K562 (cell line): ENCODE data around the gene SV2C. TPM values are rescaled to one million over a fixed set of nuclear protein-coding genes. Genes with fewer than 3 reads are reported as not detected.

ENCODE experiments used
- ATAC-seq: fragments of 200-7000 bp; cut with Tn5 transposase; 3 replicates; pipeline ENCODE4 v1.9.1; 2020; ENCODE audit warnings: moderate library complexity
- BruUV-seq: library from RNA; stranded (reverse); fragments of 400-500 nt; replicated peaks from 2 replicates; lab custom pipeline; 2021; lab: Mats Ljungman, UMichigan
- CTCF ChIA-PET: fragments of 300-600 bp; formaldehyde crosslinking; extraction: SDS; loops from one replicate; lab custom pipeline; 2021; ENCODE audit warnings: low intra/inter-chr PET ratio; lab: Yijun Ruan, JAX
- POLR2A ChIA-PET: fragments of 300-600, 350-650 bp; sonication (Branson Sonifier 250); formaldehyde crosslinking; extraction: SDS; loops from one replicate; lab custom pipeline; 2021; ENCODE audit warnings: antibody characterized with exemption, inconsistent platforms; lab: Yijun Ruan, JAX
- DNase-seq, 4 experiments: peaks; one replicate each; pipeline versions ENCODE4 v3.0.0 to v3.0.0-alpha.2; 2011 to 2018; ENCODE audit warnings: low spot score in 3 of 4, mixed read lengths in 3 of 4; ENCODE audit errors: extremely low read depth in 1 of 4
- FAIRE-seq: peaks from 2 replicates; lab custom pipeline; 2011; peaks lifted over from hg19 to GRCh38; lab: Jason Lieb, UNC
- H2AFZ ChIP-seq: 2 replicates; pipeline ENCODE4 v1.6.0; 2011; ENCODE audit warnings: low read depth, low read length, control low read depth, inconsistent platforms
- H3K27ac ChIP-seq: fragments of 200-600 bp; 3 replicates; pipeline ENCODE4 v1.8.0; 2011; ENCODE audit warnings: low read depth, mild to moderate bottlenecking, control low read depth, inconsistent platforms, low read length, moderate library complexity, mixed read lengths; ENCODE audit errors: extremely low read depth
- H3K27me3 ChIP-seq, 2 experiments: fragments of 300-600 bp in 1 of 2; 2 replicates in 1 of 2; 3 replicates in 1 of 2; pipeline versions ENCODE4 v1.6.0 to v1.8.0; 2011; ENCODE audit warnings: inconsistent platforms in 2 of 2, low read length in 2 of 2, mild to moderate bottlenecking in 1 of 2, mixed read lengths in 1 of 2, moderate library complexity in 1 of 2; ENCODE audit not compliant: control insufficient read depth in 2 of 2, insufficient read depth in 2 of 2
- H3K36me3 ChIP-seq: fragments of 300-600 bp; 3 replicates; pipeline ENCODE4 v1.8.0; 2011; ENCODE audit warnings: mild to moderate bottlenecking, low read length, inconsistent platforms; ENCODE audit not compliant: control insufficient read depth, insufficient read depth
- H3K4me1 ChIP-seq, 2 experiments: fragments of 200-600 bp in 1 of 2; replicated peaks in 1 of 2; 2 replicates in 1 of 2; 3 replicates in 1 of 2; pipeline versions ENCODE4 v1.5.1 to v1.8.0; 2011; ENCODE audit warnings: inconsistent platforms in 2 of 2, low read length in 2 of 2, mild to moderate bottlenecking in 1 of 2, mixed read lengths in 1 of 2, moderate library complexity in 1 of 2; ENCODE audit not compliant: control insufficient read depth in 2 of 2, insufficient read depth in 2 of 2
- H3K4me2 ChIP-seq: 2 replicates; pipeline ENCODE4 v1.6.1; 2011; ENCODE audit warnings: low read length, control low read depth, inconsistent platforms, mixed read lengths; ENCODE audit not compliant: insufficient read depth
- H3K4me3 ChIP-seq: fragments of 200-600 bp; sonication (generic), shearing (Covaris generic); 2 replicates; pipeline ENCODE4 v1.5.1; 2016; ENCODE audit warnings: control low read depth, inconsistent platforms
- H3K79me2 ChIP-seq: fragments of 200-600 bp; 3 replicates; pipeline ENCODE4 v1.8.0; 2011; ENCODE audit warnings: low read length, inconsistent platforms; ENCODE audit not compliant: control insufficient read depth, insufficient read depth
- H3K9ac ChIP-seq, 2 experiments: 2 replicates each; pipeline versions ENCODE4 v1.6.0 to v1.6.1; 2011; ENCODE audit warnings: low read depth in 2 of 2, low read length in 2 of 2, control low read depth in 1 of 2, inconsistent platforms in 1 of 2, mild to moderate bottlenecking in 1 of 2, mixed read lengths in 1 of 2; ENCODE audit not compliant: insufficient read depth in 1 of 2
- H3K9me1 ChIP-seq: one replicate; pipeline ENCODE4 v1.6.0; 2011; ENCODE audit warnings: inconsistent platforms, mild to moderate bottlenecking, low read length, moderate library complexity; ENCODE audit not compliant: control insufficient read depth, insufficient read depth
- H3K9me3 ChIP-seq: replicated peaks from 2 replicates; pipeline ENCODE4 v1.5.1; 2011; ENCODE audit warnings: low read depth, low read length, inconsistent platforms; ENCODE audit not compliant: control insufficient read depth, insufficient read depth
- H4K20me1 ChIP-seq: replicated peaks from 2 replicates; pipeline ENCODE4 v1.6.1; 2011; ENCODE audit warnings: low read length, inconsistent platforms, mixed read lengths; ENCODE audit not compliant: control insufficient read depth, insufficient read depth
- KHSRP ChIP-seq: fragments of 450-650 bp; IDR thresholded peaks from 2 replicates; pipeline ENCODE4 v1.6.1; 2017
- RBFOX2 ChIP-seq: fragments of 200-400 bp; formaldehyde crosslinking; IDR thresholded peaks from 2 replicates; pipeline ENCODE4 v1.6.1; 2017; ENCODE audit warnings: low read depth, mild to moderate bottlenecking, low read length, moderate library complexity
- RHOXF2B ChIP-seq: fragments of 250-450 bp; sonication (Bioruptor Pico); conservative IDR thresholded peaks from 2 replicates; pipeline ENCODE4 v1.5.1; 2021
- SIN3B ChIP-seq: fragments of 450-650 bp; IDR thresholded peaks from 2 replicates; pipeline ENCODE4 v1.6.1; 2017; ENCODE audit warnings: low read depth, mild to moderate bottlenecking, moderate library complexity
- ZNF24 ChIP-seq: fragments of 450-650 bp; IDR thresholded peaks from 2 replicates; pipeline ENCODE4 v1.6.1; 2016
- ZNF431 ChIP-seq: sonication (generic); formaldehyde crosslinking; IDR thresholded peaks from 2 replicates; pipeline ENCODE4 v1.8.0; 2022; ENCODE audit warnings: mild to moderate bottlenecking, missing genetic modification reagents
- ZNF766 ChIP-seq: fragments of 200-800 bp; sonication (Bioruptor generic); conservative IDR thresholded peaks from 2 replicates; pipeline ENCODE4 v1.6.1; 2016; ENCODE audit warnings: missing genetic modification characterization, missing compliant biosample characterization
- WGBS: fragments of 100-300 bp; shearing (Covaris generic); methylation state at CpG from one replicate; pipeline ENCODE4 v1.1.6; 2016; ENCODE audit warnings: low coverage, mixed read lengths; ENCODE audit not compliant: insufficient coverage; ENCODE audit errors: missing lambda C conversion rate; 5-methylcytosine and 5-hydroxymethylcytosine counted together
- in situ Hi-C: fragments of 300-500 bp; cut with MboI; formaldehyde crosslinking; loops from 4 replicates; pipeline ENCODE4 v1.15.0; 2018; ENCODE audit warnings: inconsistent platforms, mixed read lengths
- intact Hi-C: fragments of 100-400 bp; cut with micrococcal nuclease; formaldehyde crosslinking; loops from 2 replicates; pipeline ENCODE4 v1.14.2; 2022
- polyA plus RNA-seq, 8 experiments: library from polyadenylated mRNA; depleted of rRNA in 4 of 8; stranded (reverse) in 5 of 8; unstranded in 3 of 8; fragments of >200 nt; fragmentation: Nextera tagmentation in 2 of 8; fragmentation: Illumina TruSeq in 1 of 8; extraction: Ambion mirVana in 2 of 8; extraction: Trizol in 1 of 8; gene quantifications; 2 replicates each; pipeline versions ENCODE4 v1.2.1 to v1.2.3, GENCODE V29; 2011 to 2014; ENCODE audit warnings: inconsistent platforms in 1 of 8, missing spikeins in 1 of 8
- total RNA-seq, 7 experiments: library from RNA; depleted of rRNA in 6 of 7; stranded (reverse); fragments of >200 nt in 6 of 7; fragmentation: Illumina TruSeq in 2 of 7; extraction: Trizol in 2 of 7; gene quantifications; 2 replicates each; pipeline versions ENCODE4 v1.2.1 to v1.2.3, GENCODE V29; 2011 to 2021; ENCODE audit warnings: low replicate concordance in 1 of 7
- TF ChIP-seq, protein P1 (sequence below), 2 experiments: fragments of 200-800 bp in 1 of 2; sonication (Bioruptor generic) in 1 of 2; sonication (generic) in 1 of 2; formaldehyde crosslinking in 1 of 2; IDR thresholded peaks in 1 of 2; conservative IDR thresholded peaks in 1 of 2; 2 replicates each; pipeline versions ENCODE4 v1.5.0 to v1.6.1; 2016 to 2020; ENCODE audit warnings: missing compliant biosample characterization in 1 of 2, missing genetic modification characterization in 1 of 2, missing genetic modification reagents in 1 of 2

SV2C gene
- total and polyA plus RNA-seq, 9 of the 15 experiments (the other 6 are each of a cell fraction or from before 2014, with no cell fraction given): 0.05 TPM; not detected in 8

DNA sequence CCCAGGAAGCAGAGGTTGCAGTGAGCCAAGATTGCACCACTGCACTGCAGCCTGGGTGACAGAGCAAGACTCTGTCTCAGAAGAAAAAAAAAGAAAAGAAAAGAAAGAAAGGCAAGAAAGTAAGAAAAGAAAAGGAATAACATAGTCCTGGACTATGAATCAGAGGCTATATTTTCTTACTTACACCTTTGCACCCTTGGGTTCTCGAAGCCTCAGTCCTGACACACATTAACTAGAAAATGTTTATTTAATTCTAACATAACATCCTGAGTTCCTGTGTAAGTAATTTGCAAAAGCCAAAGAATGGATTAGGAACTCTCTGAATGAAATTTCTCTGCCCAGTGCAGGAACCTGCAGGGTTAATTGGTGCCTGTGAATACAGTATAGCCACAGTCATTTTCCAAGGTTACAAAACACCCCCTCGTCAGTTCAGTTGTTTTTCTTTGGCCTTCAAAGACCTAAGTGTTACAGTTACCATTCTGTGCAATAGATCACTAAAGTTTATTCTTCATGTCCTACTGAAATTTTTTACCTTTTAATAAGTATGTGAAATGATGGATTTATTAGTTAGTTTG is 147.6 kb downstream of the SV2C start:
- CTCF ChIA-PET: no interaction called here
- Histone ChIP-seq H3K27ac (no peak overlapping the region), H3K4me2 (no peak overlapping the region), H3K4me1 (no peaks in the 10 kb centered on the region; a peak in 2 of 5 replicates), H3K79me2 (no peaks in the 10 kb centered on the region)
- intact Hi-C loops: no loop called here
- TF ChIP-seq ZNF24 (no peak), ZNF766 (CRISPR knock-in tag) (no peak), ZNF431 (CRISPR knock-in tag) (no peak), RHOXF2B (CRISPR knock-in tag) (no peak), RBFOX2 (no peak), SIN3B (no peak), KHSRP (no peak)
- TF ChIP-seq, protein P1, sequence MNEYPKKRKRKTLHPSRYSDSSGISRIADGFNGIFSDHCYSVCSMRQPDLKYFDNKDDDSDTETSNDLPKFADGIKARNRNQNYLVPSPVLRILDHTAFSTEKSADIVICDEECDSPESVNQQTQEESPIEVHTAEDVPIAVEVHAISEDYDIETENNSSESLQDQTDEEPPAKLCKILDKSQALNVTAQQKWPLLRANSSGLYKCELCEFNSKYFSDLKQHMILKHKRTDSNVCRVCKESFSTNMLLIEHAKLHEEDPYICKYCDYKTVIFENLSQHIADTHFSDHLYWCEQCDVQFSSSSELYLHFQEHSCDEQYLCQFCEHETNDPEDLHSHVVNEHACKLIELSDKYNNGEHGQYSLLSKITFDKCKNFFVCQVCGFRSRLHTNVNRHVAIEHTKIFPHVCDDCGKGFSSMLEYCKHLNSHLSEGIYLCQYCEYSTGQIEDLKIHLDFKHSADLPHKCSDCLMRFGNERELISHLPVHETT (CRISPR knock-in tag; conservative IDR thresholded peaks at IDR 0.05 in 1 of 2, IDR thresholded peaks at IDR 0.05 in 1 of 2): no peak
- TF ChIP-seq, all 486 proteins: peak for 0
- FAIRE-seq: no peak
- ATAC-seq: no peak
- H3K9ac ChIP-seq: no peak overlapping the region
- no peak for DNase-seq
- H3K9me1 ChIP-seq: no peaks in the 10 kb centered on the region
- 0% methylated on average over 2 of the region's 2 CpGs for WGBS
- H3K4me3 ChIP-seq: no peak overlapping the region
- peaks cover 5 to 13% of the 10 kb centered on the region in 2 experiments; a peak in 3 of 5 replicates for H3K27me3 ChIP-seq
- POLR2A ChIA-PET: no interaction called here
- H4K20me1 ChIP-seq: no peaks in the 10 kb centered on the region
- in situ Hi-C loops: no loop called here
- BruUV-seq: no TSS peak
- H2AFZ ChIP-seq: no peak overlapping the region
- no peaks in the 10 kb centered on the region for H3K9me3 ChIP-seq
- no peaks in the 10 kb centered on the region for H3K36me3 ChIP-seq
